Hindlimb muscle (tissue), 1 donor: ENCODE results near the gene CPSF3. TPM values are rescaled to one million over a fixed set of nuclear protein-coding genes. Genes with fewer than 3 reads are reported as not detected.

ENCODE experiments used
- DNase-seq: peaks from one replicate; pipeline ENCODE4 v3.0.0-alpha.2; 2013
- polyA plus RNA-seq: library from polyadenylated mRNA; unstranded; fragments of 120-200 nt; gene quantifications from one replicate; pipeline ENCODE4 v1.2.1, GENCODE V29; 2013; ENCODE audit not compliant: insufficient read length

Gene CPSF3
- polyA plus RNA-seq, 1 donor, result 32.9 TPM

DNA sequence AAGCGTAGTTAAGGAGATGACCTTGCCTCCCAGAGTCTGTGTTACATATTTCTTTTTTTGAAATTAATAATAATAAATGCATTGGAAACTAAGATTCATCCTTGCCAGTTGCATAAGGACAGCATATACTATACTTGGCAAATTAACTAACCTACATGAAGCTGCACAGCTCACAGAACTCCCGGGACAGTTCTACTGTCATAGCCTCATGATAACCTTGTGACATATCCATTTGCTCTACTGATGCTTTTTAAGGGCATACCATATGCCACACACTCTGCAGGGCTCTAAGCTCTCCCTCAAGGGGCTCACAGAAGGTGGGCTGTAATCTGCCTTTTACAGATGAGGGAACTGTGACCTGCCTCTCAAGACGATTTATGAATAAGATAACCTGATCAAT lies 3.9 kb upstream of the CPSF3 start:
- DNase-seq, result no peak

DNA sequence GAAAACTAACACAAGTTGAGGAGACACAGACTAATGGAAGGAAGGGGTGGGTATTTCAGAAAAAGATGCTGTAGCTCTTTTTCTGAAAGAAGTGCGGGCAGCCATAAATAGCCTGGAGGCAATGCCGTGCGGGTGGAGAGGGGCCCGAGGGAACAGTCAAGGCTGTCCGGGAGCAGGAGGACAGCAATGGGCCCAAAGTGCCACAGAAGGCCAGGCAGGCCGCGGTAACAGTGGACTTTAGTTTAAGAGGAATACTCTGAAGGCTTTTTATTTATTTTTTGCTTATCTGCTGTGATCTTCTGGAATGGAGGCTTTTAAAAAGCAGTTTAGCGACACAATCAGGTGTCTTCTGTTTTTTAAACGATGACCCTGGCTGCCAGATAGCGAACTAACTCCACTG lies 3.0 kb upstream of the CPSF3 start:
- DNase-seq, result no peak

DNA sequence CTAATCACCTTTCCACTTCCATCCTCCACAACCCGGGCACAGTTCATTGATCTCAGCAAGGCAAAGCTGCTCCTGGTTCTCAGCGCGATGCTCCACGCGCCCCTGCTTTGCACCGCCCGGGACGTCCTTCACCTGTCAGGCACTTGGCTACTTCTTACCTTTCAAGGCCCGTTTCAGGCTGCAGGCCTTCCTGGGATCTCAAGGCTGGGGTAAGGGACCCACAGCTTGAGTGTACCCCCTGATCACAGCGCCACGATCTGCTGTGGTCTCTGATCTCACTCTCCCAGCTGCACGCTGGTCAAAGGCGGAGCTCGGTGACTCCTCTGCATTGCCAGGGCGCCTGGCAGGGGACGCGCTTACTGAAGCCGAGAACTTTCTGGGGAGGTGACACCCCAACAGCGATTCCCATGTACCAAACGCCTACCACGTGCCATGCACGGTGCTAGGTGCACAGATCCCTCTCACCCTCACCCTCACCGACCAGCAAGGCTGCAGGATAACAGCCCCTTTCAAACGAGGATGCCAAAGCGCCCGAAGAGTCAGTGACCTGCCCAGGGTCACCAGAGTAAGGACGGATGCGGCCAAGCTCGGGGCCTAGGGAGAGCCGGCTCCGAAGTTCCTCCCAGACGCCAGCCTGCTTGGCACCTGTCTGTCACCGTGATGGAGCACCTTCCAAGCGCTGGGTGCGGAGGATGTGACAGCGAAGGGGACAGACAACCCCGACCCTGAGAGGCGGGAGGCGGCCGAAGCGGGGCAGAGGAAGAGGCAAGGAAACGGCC lies 944 bp upstream of the CPSF3 start:
- DNase-seq, result peak; percentile 34

DNA sequence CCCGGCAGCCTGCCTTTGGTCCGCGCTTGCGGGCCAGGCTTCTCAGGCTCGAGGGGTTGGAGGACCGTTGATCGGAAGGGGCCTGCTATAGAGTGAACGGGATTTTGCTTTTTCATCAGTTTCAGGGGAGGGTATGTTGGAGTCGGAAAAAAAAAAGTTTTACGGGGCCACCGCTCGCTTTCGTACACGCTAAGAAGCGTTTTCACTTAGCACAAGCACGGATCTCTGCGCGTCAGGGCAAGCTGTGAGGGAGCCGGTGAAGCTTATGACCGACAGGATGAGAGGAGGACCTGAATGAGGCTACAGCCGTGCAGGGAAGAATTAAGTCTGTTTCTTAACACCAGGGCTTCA lies 443 bp downstream of the CPSF3 start:
- DNase-seq, result no peak

DNA sequence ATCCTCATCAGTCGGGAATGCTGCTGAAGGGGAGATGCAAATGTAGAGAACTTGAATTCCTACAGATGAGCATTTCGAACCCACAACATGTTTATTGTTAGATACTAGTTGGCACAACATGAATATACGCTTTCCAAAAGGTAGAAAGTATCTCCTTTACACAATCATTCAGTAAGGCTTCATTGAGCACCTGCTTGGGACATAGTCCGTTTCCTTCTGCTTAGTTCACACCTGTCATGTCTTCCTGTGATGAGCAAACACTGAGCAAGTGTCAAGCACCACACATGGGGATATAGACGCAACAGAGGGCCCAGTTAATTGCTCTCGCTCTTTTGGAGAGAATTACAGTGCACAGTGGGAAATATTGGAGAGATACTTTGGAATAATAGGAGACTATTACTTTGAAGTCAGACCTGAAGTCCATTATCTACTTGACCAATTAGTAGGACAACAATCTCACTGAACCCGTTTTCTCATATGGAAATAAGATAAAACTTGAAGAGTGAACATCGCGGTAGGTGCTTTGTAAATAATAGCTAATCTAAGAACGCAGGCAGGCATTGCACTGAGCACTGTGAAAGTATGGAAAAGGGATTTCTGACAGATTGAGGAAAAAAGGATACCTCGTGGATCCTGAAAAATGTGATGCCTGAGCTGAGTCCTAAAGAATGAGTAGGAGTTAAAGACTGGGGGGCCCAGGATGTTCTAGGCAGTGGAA lies 1.2 kb downstream of the CPSF3 start:
- DNase-seq, result no peak

DNA sequence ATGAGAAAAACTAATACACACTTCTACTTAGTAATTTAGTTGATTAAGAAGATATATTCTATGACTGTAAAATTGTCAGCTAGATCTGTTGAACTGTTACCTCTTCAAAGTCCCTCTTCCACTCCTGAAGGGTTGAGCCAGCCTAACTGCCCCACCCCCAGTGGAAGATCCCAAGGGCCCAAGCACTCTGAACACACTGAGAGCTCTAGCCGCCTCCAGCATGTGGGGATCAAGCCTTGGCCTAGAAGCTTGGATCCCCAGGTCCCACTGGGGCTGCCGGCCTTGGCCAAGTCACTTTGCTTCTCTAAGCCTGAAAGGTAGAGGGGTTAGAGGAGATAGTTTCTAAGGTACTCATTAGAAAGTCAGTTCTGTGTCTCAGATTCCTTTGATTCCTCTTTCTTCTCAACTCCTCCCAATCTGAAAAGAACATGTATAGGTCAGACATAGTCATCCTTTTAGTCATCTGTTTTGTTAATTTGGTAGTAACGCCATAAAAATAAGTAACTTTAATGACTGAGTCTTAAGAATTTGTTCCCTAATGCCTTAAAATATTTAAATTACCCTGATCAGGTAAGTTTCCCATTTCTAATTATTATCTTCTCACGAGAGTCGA lies 5.6 kb downstream of the CPSF3 start:
- DNase-seq, result no peak

DNA sequence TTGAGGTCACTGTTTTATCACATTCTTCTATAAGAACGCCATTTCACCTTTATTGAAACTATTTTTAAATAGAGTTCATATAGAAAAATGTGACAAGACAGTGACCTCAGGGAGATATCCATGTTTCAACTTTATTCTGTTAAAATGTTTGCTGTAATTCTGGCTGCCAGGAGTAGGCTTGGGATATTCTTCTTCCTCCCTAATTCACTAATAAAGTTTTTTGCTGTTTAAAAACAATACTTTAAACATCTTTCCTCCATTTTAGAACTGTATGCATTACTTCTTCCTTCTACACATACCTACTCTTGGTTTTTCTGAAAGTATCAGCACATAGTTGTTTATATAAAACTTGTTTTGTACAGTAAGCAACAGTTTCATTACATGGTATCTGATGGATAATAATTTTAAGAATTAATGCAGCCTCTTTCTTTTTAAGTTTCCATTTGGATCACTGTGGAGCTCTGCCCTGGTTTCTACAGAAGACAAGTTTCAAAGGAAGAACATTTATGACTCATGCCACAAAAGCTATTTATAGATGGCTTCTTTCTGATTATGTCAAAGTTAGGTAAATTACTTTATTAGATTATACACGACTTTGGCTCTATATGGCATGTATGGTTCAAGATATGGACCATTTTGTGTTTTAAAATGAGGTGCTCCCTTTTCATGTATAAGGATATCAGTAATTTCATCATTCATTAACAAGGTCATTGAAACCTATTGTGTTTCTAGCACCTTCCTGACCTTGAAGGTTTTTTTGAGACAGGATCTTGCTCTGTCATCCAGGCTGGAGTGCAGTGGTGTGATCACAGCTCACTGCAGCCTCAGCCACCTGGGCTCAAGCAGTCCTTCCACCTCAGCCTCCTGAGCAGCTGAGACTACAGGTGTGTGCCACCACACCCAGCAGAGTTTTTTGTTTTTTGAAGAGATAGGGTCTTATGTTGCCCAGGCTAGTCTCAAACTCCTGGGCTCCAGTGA lies 7.2 kb downstream of the CPSF3 start:
- DNase-seq, result no peak

DNA sequence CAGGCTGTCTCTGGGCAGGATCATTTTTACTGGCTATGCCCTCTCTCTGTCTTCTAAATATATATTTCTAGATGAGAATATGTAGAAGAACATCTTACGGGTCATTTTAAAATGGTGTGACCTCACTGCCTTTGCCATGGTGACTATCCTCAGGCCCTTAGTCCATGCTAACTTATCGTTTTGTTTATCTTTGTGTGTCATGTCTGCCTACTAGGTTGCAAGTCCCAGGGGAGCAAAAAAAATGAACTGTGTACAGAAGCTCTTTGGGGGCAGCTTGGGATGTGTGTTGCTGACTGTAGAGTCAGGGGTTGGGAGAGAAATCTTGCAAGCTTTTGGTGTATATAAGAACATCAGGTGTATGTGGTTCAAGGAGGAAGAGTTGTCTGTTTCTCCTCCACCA lies 11.0 kb downstream of the CPSF3 start:
- no peak for DNase-seq

DNA sequence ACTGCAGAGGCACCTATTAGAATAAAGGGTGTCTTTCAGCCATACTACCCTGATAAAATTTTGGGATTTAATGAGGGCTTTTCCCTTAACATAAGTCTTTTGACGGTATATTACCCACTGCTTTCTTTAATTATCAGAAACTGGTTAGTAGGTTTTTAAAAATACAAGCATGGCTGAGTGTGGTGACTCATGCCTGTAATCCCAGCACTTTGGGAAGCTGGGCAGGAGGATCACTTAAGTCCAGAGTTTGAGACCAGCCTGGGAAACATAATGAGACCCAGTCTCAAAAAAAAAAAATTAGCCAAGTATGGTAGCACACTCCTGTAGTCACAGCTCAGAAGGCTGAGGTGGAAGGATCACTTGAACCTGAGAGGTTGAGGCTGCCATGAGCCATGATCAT lies 16.1 kb downstream of the CPSF3 start:
- no peak for DNase-seq

DNA sequence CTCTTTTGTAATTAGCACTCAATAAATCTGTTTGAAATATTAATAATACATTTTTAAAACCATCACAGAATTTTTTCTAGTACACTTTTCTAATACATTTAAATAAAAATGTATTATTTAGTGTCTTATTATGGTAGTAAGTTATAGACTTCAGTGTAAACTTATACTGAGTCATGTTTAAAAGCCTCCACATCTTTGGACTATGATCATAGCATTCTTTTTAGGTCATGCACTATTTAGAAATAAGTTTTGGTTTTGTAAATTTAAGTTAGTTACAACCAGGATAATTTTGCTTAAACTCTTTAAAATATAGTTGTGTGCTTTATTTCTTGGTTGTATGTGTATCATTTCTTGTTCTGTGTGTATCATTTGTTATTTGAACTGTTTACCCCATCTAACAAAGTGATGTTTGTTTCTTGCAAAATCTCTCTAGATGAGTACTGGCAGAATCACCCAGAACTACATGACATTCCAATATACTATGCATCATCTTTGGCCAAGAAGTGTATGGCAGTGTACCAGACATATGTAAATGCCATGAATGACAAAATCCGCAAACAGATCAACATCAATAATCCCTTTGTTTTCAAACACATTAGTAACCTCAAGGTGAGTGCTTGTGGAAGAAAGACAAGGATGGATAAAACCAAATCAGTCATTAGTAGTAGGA lies 16.7 kb downstream of the CPSF3 start:
- no peak for DNase-seq

DNA sequence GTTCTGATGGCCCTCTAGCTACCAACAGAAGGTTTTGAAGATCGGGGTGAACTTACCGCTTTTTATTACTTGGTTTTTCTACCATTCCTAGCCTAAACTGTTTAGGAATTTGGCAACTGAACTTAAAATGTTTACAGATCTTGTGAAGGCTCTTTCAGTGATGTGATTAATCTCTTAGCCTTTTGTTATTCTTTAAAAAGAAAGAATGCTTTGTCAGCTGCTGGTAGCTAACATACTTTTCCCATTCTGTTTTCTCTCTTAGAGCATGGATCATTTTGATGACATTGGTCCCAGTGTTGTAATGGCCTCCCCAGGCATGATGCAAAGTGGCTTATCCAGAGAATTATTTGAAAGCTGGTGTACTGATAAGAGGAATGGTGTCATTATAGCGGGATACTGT lies 18.1 kb downstream of the CPSF3 start:
- no peak for DNase-seq

DNA sequence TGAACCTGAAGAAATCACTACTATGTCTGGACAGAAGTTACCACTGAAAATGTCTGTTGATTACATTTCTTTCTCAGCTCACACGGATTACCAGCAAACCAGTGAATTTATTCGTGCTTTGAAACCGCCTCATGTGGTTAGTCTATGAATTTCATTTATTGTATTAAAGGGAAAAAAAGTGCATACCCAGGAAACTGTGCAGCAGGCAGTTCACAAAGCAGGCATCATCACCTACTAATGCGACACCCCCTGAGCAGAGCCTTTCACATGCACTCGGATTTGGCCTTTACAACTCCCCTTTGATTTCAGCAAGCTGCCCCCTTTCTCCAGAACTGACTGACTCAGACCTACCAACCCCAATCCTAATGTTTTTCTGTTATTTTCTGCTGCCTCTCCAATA lies 20.1 kb downstream of the CPSF3 start:
- no peak for DNase-seq

DNA sequence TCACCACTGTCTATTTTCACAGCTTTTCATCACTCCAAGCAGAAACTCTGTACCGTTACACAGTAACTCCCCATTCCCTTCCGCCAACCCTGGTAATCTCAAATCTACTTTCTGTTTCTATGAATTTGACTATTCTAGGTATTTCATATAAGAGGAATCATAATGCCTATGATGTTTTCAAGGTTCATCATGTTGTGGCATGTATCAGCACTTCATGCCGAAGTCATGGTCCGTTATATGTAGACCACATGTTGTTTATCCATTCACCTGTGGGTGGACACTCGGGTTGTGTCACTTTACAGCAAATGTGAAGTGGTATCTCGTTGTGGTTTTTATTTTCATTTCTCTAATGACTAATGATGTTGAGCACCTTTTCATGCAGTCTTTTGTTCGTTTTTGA lies 21.6 kb downstream of the CPSF3 start:
- DNase-seq, result no peak

DNA sequence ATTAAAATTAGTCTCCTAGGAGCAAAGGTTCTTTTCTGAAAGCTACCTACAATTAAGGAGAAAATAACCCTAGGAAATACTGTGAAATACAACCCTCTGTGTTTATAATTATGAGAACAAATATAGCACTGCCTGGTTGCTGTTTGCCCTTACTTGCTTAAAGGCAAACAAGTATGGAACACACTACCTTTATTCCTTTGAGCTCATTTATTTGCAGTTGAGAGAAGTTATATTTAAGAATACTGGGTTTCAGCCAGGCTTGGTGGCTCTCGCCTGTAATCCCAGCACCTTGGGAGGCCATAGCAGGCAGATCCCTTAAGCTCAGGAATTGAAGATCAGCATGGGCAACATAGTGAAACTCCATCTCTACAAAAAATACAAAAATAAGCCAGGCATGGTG lies 27.8 kb downstream of the CPSF3 start:
- DNase-seq, result no peak

DNA sequence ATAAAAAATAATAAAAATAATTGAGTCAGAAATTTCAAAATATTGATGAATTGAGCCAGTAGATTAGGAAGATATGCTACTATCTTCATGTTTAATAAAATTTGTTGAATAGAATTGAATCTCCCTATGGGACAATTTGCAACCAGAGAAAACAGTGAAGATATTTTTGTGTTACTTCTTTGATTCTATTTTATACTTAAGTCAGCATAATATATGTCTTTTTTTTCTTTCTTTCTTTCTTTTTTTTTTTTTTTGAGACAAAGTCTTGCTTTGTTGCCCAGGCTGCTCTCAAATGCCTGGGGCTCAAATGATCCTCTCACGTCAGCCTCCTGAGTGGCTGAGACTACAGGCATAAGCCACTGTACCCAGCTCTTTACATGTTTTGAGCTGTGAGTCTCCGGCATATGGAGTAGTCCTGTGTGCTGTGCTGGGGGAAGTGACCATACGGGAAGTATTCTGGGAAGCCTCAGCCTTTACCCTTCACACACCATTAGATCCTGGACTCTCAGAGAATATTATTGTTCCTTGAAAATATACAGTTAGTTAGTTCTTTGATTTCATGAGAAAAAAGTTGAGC lies 37.1 kb downstream of the CPSF3 start:
- no peak for DNase-seq

DNA sequence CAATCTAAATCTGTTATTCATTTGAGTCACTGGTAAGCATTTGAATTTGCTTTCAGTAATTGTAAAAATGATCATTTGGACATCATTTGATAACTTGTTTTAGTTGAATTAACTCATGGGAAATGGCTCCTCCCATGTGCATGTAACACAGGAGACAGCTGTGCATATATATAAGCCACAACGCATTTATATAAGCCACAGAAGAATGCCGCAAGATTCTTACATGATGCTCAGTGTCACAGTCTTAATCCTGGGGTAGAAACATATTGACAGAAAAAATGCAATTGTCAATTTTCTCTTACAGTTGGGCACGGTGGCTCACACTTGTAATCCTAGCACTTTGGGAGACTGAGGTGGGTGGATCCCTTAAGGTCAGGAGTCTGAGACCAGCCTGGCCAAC lies 37.6 kb downstream of the CPSF3 start:
- DNase-seq, result no peak

DNA sequence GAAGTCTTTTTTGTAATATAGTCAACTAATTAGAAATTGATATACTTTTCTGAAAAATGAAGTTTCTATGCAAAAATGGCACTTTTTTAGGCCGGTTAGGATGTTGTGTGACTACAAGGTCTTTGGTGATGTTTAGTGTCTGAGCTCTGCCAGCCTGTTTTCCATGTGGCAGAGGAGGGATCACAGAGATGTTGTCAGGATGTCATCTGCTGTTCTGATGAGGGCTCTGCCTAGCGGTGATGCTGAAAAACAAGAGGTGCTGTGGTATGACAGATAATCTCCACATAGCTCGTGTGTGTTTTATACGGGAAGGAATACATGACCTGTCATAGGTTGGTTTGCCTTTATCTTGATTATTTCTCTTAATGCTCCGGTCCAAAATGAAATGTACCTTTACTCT lies 38.9 kb downstream of the CPSF3 start:
- no peak for DNase-seq

DNA sequence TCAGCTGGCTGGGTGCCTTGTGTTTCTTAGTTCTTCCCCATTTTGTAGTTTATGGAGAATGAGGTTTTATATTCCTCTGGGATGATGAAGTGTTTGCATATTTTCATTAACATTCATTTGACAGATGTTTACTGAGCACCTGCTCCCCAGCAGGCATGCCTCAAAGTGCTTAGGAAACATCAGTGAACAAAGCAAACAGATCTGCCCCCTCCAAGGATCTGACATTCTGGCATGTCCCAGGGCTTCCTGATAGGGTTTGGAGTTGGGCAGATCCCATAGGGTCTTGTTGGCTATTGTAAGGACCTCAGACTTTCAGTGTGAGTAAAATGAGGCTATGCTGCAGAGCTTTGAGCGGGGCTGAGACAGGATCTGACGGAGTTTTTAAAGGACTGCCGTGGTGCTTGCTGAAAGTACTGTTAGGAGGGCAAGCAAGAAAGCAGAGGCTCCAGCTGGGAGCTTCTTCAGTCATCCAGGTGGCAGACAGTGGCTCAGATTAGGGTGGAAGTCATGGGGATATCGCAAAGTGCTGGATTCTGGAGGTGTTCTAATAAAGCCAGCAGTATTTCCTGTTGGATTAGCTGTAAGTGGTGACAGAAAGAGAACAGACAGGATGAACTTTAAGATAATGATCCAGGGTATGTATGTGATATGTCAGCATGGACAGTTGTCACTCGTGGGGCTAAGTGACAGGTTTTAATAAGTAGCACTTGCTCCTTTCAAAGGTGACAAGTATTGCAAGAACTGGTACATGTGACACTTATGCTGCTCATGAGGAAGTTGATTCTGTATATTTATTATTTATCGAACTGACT lies 39.6 kb downstream of the CPSF3 start:
- DNase-seq, result no peak

DNA sequence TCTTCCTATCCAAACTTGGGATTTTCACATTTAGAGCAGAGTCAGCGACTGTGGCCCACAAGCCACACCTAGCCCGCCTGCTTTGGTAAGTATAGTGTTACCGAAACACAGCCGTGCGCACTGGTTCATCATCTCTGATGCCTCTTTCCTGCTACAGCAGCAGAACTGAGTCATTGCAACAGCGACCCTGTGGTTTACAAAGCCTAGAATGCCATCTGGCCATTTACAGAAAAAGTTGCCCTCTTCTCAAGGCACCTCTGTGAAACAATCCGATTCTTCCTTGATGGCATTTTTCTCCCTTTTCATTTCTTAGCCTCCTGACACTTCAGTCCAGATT lies 40.2 kb downstream of the CPSF3 start:
- no peak for DNase-seq

DNA sequence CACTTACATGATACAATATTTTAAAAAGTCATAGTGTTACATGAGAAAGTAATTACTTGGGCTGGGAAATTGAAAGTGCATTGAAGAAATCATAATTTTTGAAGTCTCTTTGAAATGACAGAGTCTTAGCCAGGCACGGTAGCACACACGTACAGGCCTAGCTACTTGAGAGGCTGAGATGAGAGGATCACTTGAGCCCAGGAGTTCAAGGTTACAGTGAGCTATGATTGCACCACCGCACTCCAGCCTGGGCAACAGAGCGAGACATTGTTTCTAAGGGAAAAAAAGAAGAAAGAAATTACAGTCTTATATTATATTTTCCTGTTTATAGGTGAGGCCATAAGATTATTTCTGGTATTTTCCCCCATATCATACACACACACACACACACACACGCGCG lies 41.7 kb downstream of the CPSF3 start:
- no peak for DNase-seq

DNA sequence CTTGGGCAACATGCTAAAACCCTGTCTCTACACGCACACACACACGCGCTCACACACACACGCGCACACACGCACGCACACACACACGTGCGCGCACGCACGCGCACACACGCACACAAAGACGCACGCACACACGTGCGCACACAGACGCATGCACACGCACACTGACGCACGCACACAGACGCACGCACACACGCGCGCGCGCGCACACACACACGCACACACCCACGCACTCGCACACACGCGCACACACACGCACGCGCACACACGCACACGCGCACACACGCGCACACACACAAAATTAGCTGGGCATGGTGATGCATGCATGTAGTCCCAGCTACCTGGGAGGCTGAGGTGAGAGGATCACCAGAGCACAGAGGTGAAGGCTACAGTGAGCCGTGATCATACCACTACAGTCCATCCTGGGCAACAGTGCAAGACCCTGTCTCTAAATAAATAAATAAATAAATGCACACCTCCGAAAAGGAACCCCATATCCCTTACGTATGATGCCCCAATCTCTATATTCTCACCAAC lies 42.8 kb downstream of the CPSF3 start:
- no peak for DNase-seq
